Neural crest cell (in vitro differentiated cells): ENCODE results near the gene TBC1D14. TPM values are rescaled to one million over a fixed set of nuclear protein-coding genes. Genes with fewer than 3 reads are reported as not detected.

ENCODE experiments used
- DNase-seq: peaks from one replicate; pipeline ENCODE4 v3.0.0; 2021; ENCODE audit warnings: low read depth, mixed read lengths, low spot score
- H3K27ac Mint-ChIP-seq: one replicate; pipeline ENCODE4 v1.8.0; 2021; ENCODE audit warnings: mild to moderate bottlenecking, mixed read lengths; ENCODE audit not compliant: unreplicated experiment
- H3K27me3 Mint-ChIP-seq: 2 replicates; pipeline ENCODE4 v1.8.0; 2021; ENCODE audit warnings: low read depth, mild to moderate bottlenecking, mixed read lengths
- H3K36me3 Mint-ChIP-seq: 2 replicates; pipeline ENCODE4 v1.8.0; 2021; ENCODE audit warnings: low read depth, mild to moderate bottlenecking, mixed read lengths
- H3K4me1 Mint-ChIP-seq: 2 replicates; pipeline ENCODE4 v1.8.0; 2021; ENCODE audit warnings: mixed read lengths
- H3K4me3 Mint-ChIP-seq: one replicate; pipeline ENCODE4 v1.8.0; 2021; ENCODE audit warnings: mild to moderate bottlenecking, mixed read lengths
- H3K9me3 Mint-ChIP-seq: 2 replicates; pipeline ENCODE4 v1.8.0; 2021; ENCODE audit warnings: mixed read lengths
- total RNA-seq: library from RNA; stranded (reverse); gene quantifications from 2 replicates; pipeline ENCODE4 v1.2.1, GENCODE V29; 2021
- TF ChIP-seq, protein P1 (sequence below): fragments of 200-600 bp; sonication (generic); conservative IDR thresholded peaks from 2 replicates; pipeline ENCODE4 v1.5.0; 2021; ENCODE audit warnings: antibody characterized with exemption, mild to moderate bottlenecking

TBC1D14 gene
- total RNA-seq, 1 donor from 2014 or later, result 56.3 TPM

DNA sequence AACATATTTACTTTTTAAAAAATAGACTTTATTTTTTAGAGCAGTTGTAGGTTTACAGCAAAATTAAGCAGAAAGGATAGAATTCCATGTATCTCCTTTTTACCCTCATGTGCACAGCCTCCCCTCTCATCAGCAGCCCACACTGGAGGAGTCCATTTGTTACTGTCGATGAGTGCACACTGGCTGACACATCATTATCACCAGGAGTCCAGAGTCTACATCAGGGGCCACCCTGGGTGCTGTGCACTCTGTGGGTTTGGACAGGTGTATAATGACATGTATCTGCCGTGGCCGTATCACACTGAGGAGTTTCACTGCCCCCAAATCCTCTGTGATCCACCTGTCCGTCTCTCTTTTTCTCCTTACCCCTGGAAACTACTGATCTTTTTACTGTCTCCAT is 26.3 kb downstream of the TBC1D14 start:
- no peak overlapping the region for H3K27ac Mint-ChIP-seq
- H3K27me3 Mint-ChIP-seq, result no peaks in the 10 kb centered on the region
- H3K36me3 Mint-ChIP-seq, result peaks cover 14% of the 10 kb centered on the region
- peaks cover 68% of the 10 kb centered on the region for H3K4me1 Mint-ChIP-seq
- TF ChIP-seq, protein P1, sequence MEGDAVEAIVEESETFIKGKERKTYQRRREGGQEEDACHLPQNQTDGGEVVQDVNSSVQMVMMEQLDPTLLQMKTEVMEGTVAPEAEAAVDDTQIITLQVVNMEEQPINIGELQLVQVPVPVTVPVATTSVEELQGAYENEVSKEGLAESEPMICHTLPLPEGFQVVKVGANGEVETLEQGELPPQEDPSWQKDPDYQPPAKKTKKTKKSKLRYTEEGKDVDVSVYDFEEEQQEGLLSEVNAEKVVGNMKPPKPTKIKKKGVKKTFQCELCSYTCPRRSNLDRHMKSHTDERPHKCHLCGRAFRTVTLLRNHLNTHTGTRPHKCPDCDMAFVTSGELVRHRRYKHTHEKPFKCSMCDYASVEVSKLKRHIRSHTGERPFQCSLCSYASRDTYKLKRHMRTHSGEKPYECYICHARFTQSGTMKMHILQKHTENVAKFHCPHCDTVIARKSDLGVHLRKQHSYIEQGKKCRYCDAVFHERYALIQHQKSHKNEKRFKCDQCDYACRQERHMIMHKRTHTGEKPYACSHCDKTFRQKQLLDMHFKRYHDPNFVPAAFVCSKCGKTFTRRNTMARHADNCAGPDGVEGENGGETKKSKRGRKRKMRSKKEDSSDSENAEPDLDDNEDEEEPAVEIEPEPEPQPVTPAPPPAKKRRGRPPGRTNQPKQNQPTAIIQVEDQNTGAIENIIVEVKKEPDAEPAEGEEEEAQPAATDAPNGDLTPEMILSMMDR, result no peak
- no peak for DNase-seq
- H3K9me3 Mint-ChIP-seq, result peaks cover 7% of the 10 kb centered on the region
- no peak overlapping the region for H3K4me3 Mint-ChIP-seq

DNA sequence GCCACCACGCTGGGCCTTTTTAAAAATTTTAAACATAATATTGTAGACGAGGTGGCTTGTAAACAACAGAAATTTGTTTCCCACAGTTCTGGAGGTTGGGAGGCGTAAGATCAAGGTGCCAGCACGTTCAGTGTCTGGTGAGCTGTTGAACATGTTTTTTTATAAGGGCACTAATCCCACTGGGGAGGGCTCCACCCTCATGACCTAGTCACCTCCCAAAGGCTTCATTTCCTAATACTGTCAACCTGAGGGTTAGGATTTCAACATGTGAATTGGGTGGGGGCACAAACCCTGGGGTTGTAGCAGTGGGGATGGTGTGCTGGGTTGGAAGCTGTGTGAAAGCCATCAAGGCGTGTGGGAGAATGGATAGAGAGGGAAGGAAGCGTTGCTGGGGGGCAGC is 27.6 kb downstream of the TBC1D14 start:
- Mint-ChIP-seq H3K9me3 (peaks cover 7% of the 10 kb centered on the region), H3K4me3 (no peak overlapping the region), H3K36me3 (peaks cover 14% of the 10 kb centered on the region), H3K4me1 (peaks cover 67% of the 10 kb centered on the region), H3K27me3 (no peaks in the 10 kb centered on the region), H3K27ac (no peak overlapping the region)
- no peak for DNase-seq
- TF ChIP-seq, protein P1, result no peak

DNA sequence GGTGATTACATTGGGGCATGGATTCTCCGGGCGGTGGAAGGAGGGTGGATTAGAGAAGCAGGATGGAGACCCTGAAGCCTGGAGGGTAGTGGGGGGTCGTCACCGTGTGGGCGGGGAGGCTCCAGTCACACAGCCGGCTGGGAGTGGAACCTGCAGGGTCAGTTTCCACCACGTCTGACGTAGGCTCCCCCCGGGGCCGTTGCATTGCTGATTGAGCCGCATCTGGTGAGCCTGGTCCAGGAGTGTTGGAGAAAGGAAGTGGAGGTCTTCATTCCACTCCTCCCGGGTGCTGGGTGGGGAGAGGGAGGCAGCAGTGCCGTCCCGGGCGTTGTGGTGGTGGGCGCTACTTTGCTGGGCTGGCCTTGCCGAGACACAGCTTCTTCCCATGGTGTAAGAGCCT is 28.1 kb downstream of the TBC1D14 start:
- Mint-ChIP-seq H3K4me3 (no peak overlapping the region), H3K36me3 (peaks cover 14% of the 10 kb centered on the region), H3K4me1 (peaks cover 67% of the 10 kb centered on the region), H3K27me3 (no peaks in the 10 kb centered on the region), H3K27ac (peak overlapping the region; percentile 81), H3K9me3 (peaks cover 7% of the 10 kb centered on the region)
- no peak for DNase-seq
- TF ChIP-seq, protein P1, result no peak

DNA sequence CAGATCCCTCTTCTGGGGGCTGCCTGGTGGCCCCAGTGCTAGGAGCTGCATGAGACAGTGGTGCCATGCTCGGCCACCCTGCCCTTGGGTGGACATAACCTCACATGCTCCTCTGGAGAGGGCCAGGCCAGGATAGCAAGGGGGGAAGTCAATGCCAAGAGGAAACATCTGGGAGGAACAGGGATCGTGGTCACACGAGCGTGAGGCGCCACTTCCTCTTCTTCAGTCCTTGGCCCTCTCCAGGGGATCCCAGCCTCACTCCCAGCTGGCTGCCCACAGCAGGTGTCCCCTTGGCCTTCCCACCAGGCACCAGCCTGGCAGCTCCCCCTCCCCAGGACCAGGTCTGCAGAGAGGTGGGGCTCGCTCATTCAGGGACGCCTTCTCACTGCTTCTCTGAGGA is 28.6 kb downstream of the TBC1D14 start:
- Mint-ChIP-seq H3K27me3 (no peaks in the 10 kb centered on the region), H3K9me3 (peaks cover 7% of the 10 kb centered on the region), H3K36me3 (peaks cover 14% of the 10 kb centered on the region), H3K27ac (peak overlapping the region; percentile 16), H3K4me1 (peaks cover 69% of the 10 kb centered on the region), H3K4me3 (no peak overlapping the region)
- TF ChIP-seq, protein P1, result no peak
- no peak for DNase-seq

DNA sequence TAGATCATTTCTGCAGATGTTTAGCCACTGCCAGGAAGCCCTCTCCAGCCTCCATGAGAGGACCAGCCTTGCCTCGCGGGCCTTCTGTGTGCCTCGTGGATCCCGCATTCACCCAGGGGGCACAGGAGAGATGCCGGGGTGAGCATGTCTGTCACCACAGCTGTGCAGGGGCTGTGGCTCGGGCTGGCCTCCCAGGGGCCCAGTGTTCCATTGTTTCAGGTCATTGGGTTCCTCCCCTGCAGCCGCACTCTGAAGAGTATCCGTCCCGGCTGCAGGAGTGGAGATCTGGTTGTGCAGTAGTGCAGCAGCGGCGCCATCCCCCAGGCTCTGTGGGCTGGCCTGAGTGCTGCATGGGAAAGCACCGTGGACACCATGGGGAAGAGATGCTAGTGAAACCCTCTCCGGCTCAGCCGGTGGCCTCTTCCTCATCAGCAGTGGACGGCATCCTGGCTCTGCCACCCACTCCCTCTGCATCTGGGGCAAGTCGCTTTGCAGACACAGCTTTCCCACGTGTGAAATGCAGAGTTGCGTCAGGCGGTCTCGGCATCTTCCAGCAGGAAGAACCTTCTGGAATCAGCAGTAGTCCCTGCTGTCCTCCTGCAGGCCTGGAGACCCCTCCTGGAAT is 29.1 kb downstream of the TBC1D14 start:
- H3K27me3 Mint-ChIP-seq, result no peaks in the 10 kb centered on the region
- H3K9me3 Mint-ChIP-seq, result peaks cover 3% of the 10 kb centered on the region
- peak overlapping the region; percentile 16 for H3K27ac Mint-ChIP-seq
- no peak for DNase-seq
- peaks cover 9% of the 10 kb centered on the region for H3K36me3 Mint-ChIP-seq
- H3K4me1 Mint-ChIP-seq, result peaks cover 68% of the 10 kb centered on the region
- TF ChIP-seq, protein P1, result no peak
- H3K4me3 Mint-ChIP-seq, result peak overlapping the region; percentile 40
